ENCODE data around the gene ZBTB20.

ZBTB20 gene

DNA sequence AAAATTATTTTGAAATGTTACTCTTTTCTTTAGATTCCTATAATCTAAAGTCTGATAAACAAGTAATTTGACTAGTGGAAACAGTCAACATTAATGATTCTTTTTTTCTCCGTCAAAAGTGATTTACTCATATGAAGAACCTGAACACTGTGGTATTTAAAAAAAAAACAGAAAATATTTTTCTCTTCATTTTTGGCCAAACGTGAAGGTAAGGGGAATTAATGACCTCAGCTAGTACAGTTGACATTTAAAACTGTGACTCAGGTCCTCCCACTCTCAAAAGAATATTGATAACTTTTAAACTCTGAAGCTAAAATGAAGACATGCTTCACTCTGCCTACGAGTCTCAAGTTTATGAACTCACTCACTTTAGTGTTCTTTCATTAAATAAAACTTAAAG lies 818.7 kb downstream of the ZBTB20 start:
- TF ChIP-seq, protein P1, sequence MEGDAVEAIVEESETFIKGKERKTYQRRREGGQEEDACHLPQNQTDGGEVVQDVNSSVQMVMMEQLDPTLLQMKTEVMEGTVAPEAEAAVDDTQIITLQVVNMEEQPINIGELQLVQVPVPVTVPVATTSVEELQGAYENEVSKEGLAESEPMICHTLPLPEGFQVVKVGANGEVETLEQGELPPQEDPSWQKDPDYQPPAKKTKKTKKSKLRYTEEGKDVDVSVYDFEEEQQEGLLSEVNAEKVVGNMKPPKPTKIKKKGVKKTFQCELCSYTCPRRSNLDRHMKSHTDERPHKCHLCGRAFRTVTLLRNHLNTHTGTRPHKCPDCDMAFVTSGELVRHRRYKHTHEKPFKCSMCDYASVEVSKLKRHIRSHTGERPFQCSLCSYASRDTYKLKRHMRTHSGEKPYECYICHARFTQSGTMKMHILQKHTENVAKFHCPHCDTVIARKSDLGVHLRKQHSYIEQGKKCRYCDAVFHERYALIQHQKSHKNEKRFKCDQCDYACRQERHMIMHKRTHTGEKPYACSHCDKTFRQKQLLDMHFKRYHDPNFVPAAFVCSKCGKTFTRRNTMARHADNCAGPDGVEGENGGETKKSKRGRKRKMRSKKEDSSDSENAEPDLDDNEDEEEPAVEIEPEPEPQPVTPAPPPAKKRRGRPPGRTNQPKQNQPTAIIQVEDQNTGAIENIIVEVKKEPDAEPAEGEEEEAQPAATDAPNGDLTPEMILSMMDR (IDR thresholded peaks at IDR 0.05; ENCODE audit: insufficient read depth, low read length, missing control alignments): no peak
- CTCF ChIA-PET: interaction anchor here (0.9 to 1.8 kb wide), 3 partner anchors 8 to 90 kb away, joined by 3 to 5 read pairs (median 4); no protein-coding TSS in a partner anchor

DNA sequence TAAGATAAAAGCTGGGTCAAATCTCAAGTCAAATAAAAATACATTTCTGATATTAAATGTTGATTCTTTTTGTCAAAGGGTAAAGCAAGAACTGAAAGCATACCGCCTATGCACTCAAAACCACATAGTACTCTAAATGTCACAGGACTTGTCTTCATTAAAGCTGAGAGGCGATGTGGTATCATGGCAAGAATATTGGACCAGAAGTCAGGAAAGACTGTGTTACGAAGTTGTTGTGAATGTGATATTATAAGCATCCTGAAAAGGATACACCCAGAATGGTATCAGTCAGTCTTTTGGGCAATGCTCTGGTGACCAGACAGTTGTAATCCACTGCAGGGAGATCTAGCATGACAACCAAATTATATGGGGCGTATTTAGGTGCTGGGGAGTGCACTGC lies 819.4 kb downstream of the ZBTB20 start:
- ChIA-PET CTCF (interaction anchor here (0.9 to 1.8 kb wide), 2 partner anchors 9 to 91 kb away, joined by 3 to 5 read pairs; no protein-coding TSS in a partner anchor), POLR2A (no interaction called here)
- DNase-seq (ENCODE audit: low read depth, low spot score): no peak
- no peak overlapping the region for H3K4me3 ChIP-seq (ENCODE audit: low read depth, low read length)
- TF ChIP-seq, protein P1 (IDR thresholded peaks at IDR 0.05; ENCODE audit: insufficient read depth, low read length, missing control alignments): no peak

More for the DNA sequence above, 818.7 kb downstream of the ZBTB20 start:
- no peak for DNase-seq (ENCODE audit: low read depth, low spot score)
- no peak overlapping the region for H3K4me3 ChIP-seq (ENCODE audit: low read depth, low read length)
- POLR2A ChIA-PET: no interaction called here

DNA sequence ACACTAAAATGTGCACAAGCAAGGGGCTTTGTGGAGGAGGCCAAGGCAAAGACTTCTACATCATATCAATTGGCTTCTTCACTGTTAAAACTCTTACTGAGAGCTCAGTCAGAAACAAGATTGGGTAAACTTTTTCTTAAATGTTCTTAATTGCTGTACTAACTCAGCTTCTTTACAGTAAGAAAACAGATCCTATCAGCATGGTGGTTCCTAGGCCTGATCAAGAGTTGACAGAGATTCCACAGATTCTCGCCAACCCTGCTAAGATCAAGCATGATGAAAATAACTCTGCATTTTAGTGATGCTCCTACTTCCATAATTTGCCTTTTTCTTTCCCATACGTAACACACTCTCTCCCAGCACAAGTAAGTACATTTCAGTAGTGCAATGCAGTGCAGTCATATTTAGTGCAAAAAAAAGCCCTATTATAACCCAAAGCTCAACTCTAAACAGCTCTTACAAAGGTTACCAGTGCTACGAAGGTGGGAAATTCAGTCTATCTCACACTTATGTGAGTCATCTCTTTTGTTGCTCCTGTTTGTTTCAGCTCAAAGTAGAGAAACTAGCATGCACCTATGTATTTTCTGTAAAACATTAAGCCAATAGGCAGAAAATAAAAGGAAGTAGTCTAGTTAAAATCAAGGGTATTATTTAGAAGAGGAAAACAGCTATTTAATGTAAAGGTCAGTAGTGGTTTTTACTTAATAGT lies 823.4 kb downstream of the ZBTB20 start:
- ChIA-PET POLR2A (no interaction called here), CTCF (interaction anchor here (1.0 to 3.6 kb wide), 3 partner anchors 10 to 33 kb away, joined by 3 to 15 read pairs (median 4); no protein-coding TSS in a partner anchor)

DNA sequence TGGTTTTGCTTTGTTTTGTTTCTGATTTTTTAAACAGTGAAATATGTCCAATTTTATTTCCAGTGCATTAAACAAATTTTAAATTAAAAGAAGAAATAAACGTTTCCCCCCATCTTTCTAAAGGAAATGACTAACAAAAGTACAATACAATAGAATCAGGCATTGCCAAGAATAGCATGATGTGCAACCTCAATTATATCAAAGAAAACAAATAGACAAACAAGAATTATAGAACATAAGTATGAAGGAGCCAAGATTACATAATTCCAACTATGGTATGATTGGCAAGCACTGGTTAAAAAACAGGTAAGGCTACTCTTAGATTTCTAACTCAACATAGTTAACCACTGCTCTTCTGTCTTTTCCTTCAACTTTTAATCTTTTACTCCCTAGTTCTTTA lies 826.8 kb downstream of the ZBTB20 start:
- TF ChIP-seq, protein P1 (IDR thresholded peaks at IDR 0.05; ENCODE audit: insufficient read depth, low read length, missing control alignments): no peak
- CTCF ChIA-PET: interaction anchor here (1.0 kb wide), 2 partner anchors 15 to 17 kb away, joined by 3 to 5 read pairs; no protein-coding TSS in a partner anchor
- DNase-seq (ENCODE audit: low read depth, low spot score): no peak
- POLR2A ChIA-PET: no interaction called here
- H3K4me3 ChIP-seq (ENCODE audit: low read depth, low read length): no peak overlapping the region

More for the DNA sequence above, 823.4 kb downstream of the ZBTB20 start:
- no peak overlapping the region for H3K4me3 ChIP-seq (ENCODE audit: low read depth, low read length)
- DNase-seq (ENCODE audit: low read depth, low spot score): no peak
- TF ChIP-seq, protein P1 (IDR thresholded peaks at IDR 0.05; ENCODE audit: insufficient read depth, low read length, missing control alignments): no peak

DNA sequence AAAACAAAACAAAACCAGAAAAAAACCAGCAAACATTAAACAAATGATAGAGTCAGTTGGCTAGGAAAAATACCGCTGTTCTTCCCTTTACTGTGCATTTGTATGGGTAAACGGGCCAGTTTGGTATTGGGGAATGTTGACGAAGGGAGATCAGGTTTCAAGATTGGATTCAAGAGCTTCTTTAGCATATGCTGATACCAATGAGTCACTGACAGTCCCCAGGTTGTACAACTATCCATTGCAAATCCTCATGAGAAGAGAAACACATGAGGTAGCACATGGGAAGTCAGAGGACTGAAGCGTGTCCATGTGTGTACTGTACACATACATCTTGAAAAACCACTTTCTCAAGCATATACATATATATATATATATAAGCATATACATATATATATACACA lies 827.6 kb downstream of the ZBTB20 start:
- CTCF ChIA-PET: interaction anchor here (1.0 kb wide), 2 partner anchors 16 to 18 kb away, joined by 3 to 5 read pairs; no protein-coding TSS in a partner anchor
- H3K4me3 ChIP-seq (ENCODE audit: low read depth, low read length): no peak overlapping the region
- TF ChIP-seq, protein P1 (IDR thresholded peaks at IDR 0.05; ENCODE audit: insufficient read depth, low read length, missing control alignments): no peak
- DNase-seq (ENCODE audit: low read depth, low spot score): peak; percentile 33
- POLR2A ChIA-PET: no interaction called here

DNA sequence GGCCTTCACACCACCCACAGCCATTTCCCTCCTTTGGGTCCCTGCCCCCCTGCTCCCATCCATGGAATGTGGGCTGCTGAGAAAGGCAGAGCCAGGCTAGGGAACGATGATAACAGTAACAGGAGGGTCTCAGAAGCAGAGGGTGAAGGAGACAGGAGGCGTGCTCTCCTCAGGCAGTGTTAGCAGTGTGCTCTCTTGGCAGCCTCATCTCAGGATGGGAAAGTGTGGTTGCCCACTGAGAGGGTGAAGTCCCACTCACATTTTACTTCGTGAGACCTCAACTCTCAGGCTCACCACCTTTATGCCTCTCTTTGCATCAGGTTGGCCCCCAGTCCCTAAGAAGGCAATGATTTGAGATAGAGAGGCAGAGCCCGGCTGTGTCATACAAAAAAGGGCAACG lies 828.8 kb downstream of the ZBTB20 start:
- CTCF ChIA-PET: no interaction called here
- POLR2A ChIA-PET: no interaction called here
- TF ChIP-seq, protein P1 (IDR thresholded peaks at IDR 0.05; ENCODE audit: insufficient read depth, low read length, missing control alignments): no peak
- DNase-seq (ENCODE audit: low read depth, low spot score): no peak
- H3K4me3 ChIP-seq (ENCODE audit: low read depth, low read length): no peak overlapping the region

All from AG04449 (cell line).